HCT116 (cell line): ENCODE measurements around the gene OSBP2. TPM values are rescaled to one million over a fixed set of nuclear protein-coding genes. Genes with fewer than 3 reads are reported as not detected.
"Not testable (repeated sequence)": the region's sequence is repeated elsewhere in the genome, so short reads cannot be mapped to it uniquely, and the experiment has no call there.

ENCODE experiments used
- ATAC-seq: fragments of 200-7000 bp; cut with Tn5 transposase; 2 replicates; pipeline ENCODE4 v1.9.1; 2020; ENCODE audit warnings: mild to moderate bottlenecking, moderate library complexity
- BruUV-seq: library from RNA; stranded (reverse); fragments of 400-500 nt; replicated peaks from 2 replicates; lab custom pipeline; 2021; lab: Mats Ljungman, UMichigan
- CTCF ChIA-PET: fragments of 300-600 bp; sonication (Branson Sonifier 250); formaldehyde crosslinking; loops from one replicate; lab custom pipeline; 2021; ENCODE audit warnings: antibody characterized with exemption; lab: Charles Lee
- POLR2A ChIA-PET: fragments of 300-600, 350-600 bp; sonication (Branson Sonifier 250); formaldehyde crosslinking; loops from one replicate; lab custom pipeline; 2021; ENCODE audit warnings: antibody characterized with exemption; lab: Charles Lee
- RAD21 ChIA-PET, 2 experiments: fragments of 300-600 bp; sonication (Branson Sonifier 250); formaldehyde crosslinking; loops; one replicate each; lab custom pipeline; 2023; ENCODE audit warnings: low total read pairs in 2 of 2; ENCODE audit not compliant: uncharacterized antibody in 2 of 2, unreplicated experiment in 2 of 2, low non-redundant PET in 1 of 2; lab: Charles Lee
- DNase-seq: peaks from one replicate; pipeline ENCODE4 v3.0.0-alpha.2; 2010; ENCODE audit warnings: low read depth, low spot score
- H2AFZ ChIP-seq: fragments of 200-600 bp; shearing (Covaris generic), sonication (generic); 2 replicates; pipeline ENCODE4 v1.6.1; 2017; ENCODE audit warnings: low read depth, mixed run types, mixed read lengths, antibody characterized with exemption, low read length; ENCODE audit not compliant: poor library complexity, severe bottlenecking
- H3K27ac ChIP-seq: 2 replicates; pipeline ENCODE4 v1.5.1; 2012; ENCODE audit warnings: low read depth, low read length
- H3K27me3 ChIP-seq: fragments of 200-600 bp; sonication (generic); 2 replicates; pipeline ENCODE4 v1.6.1; 2016; ENCODE audit warnings: mixed run types, low read length, mixed read lengths; ENCODE audit not compliant: insufficient read depth
- H3K36me3 ChIP-seq, 2 experiments: fragments of 200-500 bp in 1 of 2; fragments of 200-600 bp in 1 of 2; sonication (Bioruptor generic) in 1 of 2; sonication (generic) in 1 of 2; 2 replicates each; pipeline versions ENCODE4 v1.5.1 to v1.6.1; 2014 to 2016; ENCODE audit warnings: low read length in 2 of 2, inconsistent platforms in 1 of 2, mixed read lengths in 1 of 2, mixed run types in 1 of 2; ENCODE audit not compliant: insufficient read depth in 2 of 2, control insufficient read depth in 1 of 2
- H3K4me1 ChIP-seq, 2 experiments: fragments of 200-600 bp in 1 of 2; sonication (generic) in 1 of 2; 2 replicates each; pipeline versions ENCODE4 v1.5.1 to v1.6.1; 2012 to 2017; ENCODE audit warnings: low read length in 2 of 2, inconsistent platforms in 1 of 2, mild to moderate bottlenecking in 1 of 2, mixed read lengths in 1 of 2, mixed run types in 1 of 2, moderate library complexity in 1 of 2; ENCODE audit not compliant: insufficient read depth in 2 of 2, control insufficient read depth in 1 of 2
- H3K4me2 ChIP-seq: fragments of 200-600 bp; sonication (generic); 2 replicates; pipeline ENCODE4 v1.6.1; 2017; ENCODE audit warnings: mixed run types, low read length, mixed read lengths
- H3K4me3 ChIP-seq, 2 experiments: fragments of 200-600 bp in 1 of 2; sonication (generic) in 1 of 2; replicated peaks in 1 of 2; 2 replicates each; pipeline ENCODE4 v1.5.1; 2011 to 2016; ENCODE audit warnings: low read length in 2 of 2, control low read depth in 1 of 2, low read depth in 1 of 2, mild to moderate bottlenecking in 1 of 2, mixed read lengths in 1 of 2, mixed run types in 1 of 2
- H3K79me2 ChIP-seq: fragments of 200-600 bp; sonication (generic); 2 replicates; pipeline ENCODE4 v1.6.1; 2017; ENCODE audit warnings: mild to moderate bottlenecking, mixed run types, low read length, moderate library complexity, mixed read lengths; ENCODE audit not compliant: insufficient read depth
- H3K9ac ChIP-seq: fragments of 200-600 bp; sonication (generic); 2 replicates; pipeline ENCODE4 v1.6.1; 2016; ENCODE audit warnings: low read length, mixed read lengths
- H3K9me2 ChIP-seq: fragments of 200-600 bp; sonication (generic), shearing (Covaris generic); 2 replicates; pipeline ENCODE4 v1.6.1; 2017; ENCODE audit warnings: mixed run types, mild to moderate bottlenecking, moderate library complexity; ENCODE audit not compliant: insufficient read depth
- H3K9me3 ChIP-seq, 2 experiments: fragments of 200-500 bp in 1 of 2; fragments of 200-600 bp in 1 of 2; sonication (Bioruptor generic) in 1 of 2; sonication (generic) in 1 of 2; 2 replicates each; pipeline ENCODE4 v1.6.1; 2014 to 2017; ENCODE audit warnings: low read length in 2 of 2, mixed read lengths in 2 of 2, inconsistent platforms in 1 of 2, low read depth in 1 of 2, mild to moderate bottlenecking in 1 of 2, mixed run types in 1 of 2, moderate library complexity in 1 of 2; ENCODE audit not compliant: control insufficient read depth in 1 of 2, insufficient read depth in 1 of 2
- H4K20me1 ChIP-seq: fragments of 200-600 bp; sonication (generic), shearing (Covaris generic); 2 replicates; pipeline ENCODE4 v1.6.1; 2017; ENCODE audit warnings: mixed run types, mild to moderate bottlenecking, moderate library complexity; ENCODE audit not compliant: insufficient read depth
- intact Hi-C: fragments of 100-400 bp; cut with micrococcal nuclease; formaldehyde crosslinking; loops from 2 replicates; pipeline ENCODE4 v1.10.0; 2022
- total RNA-seq: library from RNA; stranded (reverse); gene quantifications from one replicate; pipeline ENCODE4 v1.2.1, GENCODE V29; 2021; ENCODE audit not compliant: unreplicated experiment

OSBP2 gene
- total RNA-seq, 1 experiment from 2014 or later, result 12.9 TPM

- DNase-seq, H2AFZ ChIP-seq, H3K36me3 ChIP-seq, POLR2A ChIA-PET, CTCF ChIA-PET, intact Hi-C loops, H3K4me3 ChIP-seq, BruUV-seq, H3K27ac ChIP-seq, H3K4me2 ChIP-seq, H3K9me2 ChIP-seq, H4K20me1 ChIP-seq, RAD21 ChIA-PET, H3K9me3 ChIP-seq, H3K9ac ChIP-seq, H3K79me2 ChIP-seq, ATAC-seq, H3K27me3 ChIP-seq, H3K4me1 ChIP-seq: not testable (repeated sequence)
Observed at GRCh38 chr22:30676565-30676964, 18.1 kb upstream of the OSBP2 start.

- H2AFZ ChIP-seq, H3K27ac ChIP-seq, intact Hi-C loops, H3K4me2 ChIP-seq, H4K20me1 ChIP-seq, H3K9me2 ChIP-seq, RAD21 ChIA-PET, H3K79me2 ChIP-seq, H3K4me3 ChIP-seq, H3K36me3 ChIP-seq, H3K4me1 ChIP-seq, BruUV-seq, DNase-seq, H3K9ac ChIP-seq, ATAC-seq, H3K27me3 ChIP-seq, H3K9me3 ChIP-seq: not testable (repeated sequence)
- CTCF ChIA-PET, result interaction anchor here (1.5 kb wide), 1 partner anchor 30 kb away, joined by 3 read pairs; no protein-coding TSS in a partner anchor
- POLR2A ChIA-PET, result interaction anchor here (1.1 kb wide), 1 partner anchor 21 kb away, joined by 3 read pairs; no protein-coding TSS in a partner anchor
Observed at GRCh38 chr22:30679895-30680690, 14.6 kb upstream of the OSBP2 start.
